Measurements from ENCODE around the gene TMEM131.

- TF ChIP-seq CTCF (IDR thresholded peaks at IDR 0.05 in 2 of 3, conservative IDR thresholded peaks at IDR 0.05 in 1 of 3; ENCODE audit: control insufficient read depth in 2 of 3, extremely low read depth in 1 of 3, insufficient read depth in 1 of 3, low read depth in 3 of 3, low read length in 3 of 3) (no peak), SREBF2 (IDR thresholded peaks at IDR 0.05; ENCODE audit: low read length) (no peak), POLR2A (IDR thresholded peaks at IDR 0.05; ENCODE audit: low read depth, low read length) (no peak), EZH2 (IDR thresholded peaks at IDR 0.05; ENCODE audit: borderline replicate concordance, control insufficient read depth, low read depth, low read length) (no peak), ZBTB40 (IDR thresholded peaks at IDR 0.05; ENCODE audit: borderline replicate concordance) (no peak), NFYB (IDR thresholded peaks at IDR 0.05; ENCODE audit: insufficient read depth, low read depth, low read length) (no peak)
Measured at GRCh38 chr2:97708048-97708380, 287.7 kb downstream of the TMEM131 start.

Data from GM12878 (cell line).